Keratinocyte (primary cell): ENCODE results near the gene FBXO46. TPM values are rescaled to one million over a fixed set of nuclear protein-coding genes. Genes with fewer than 3 reads are reported as not detected.

ENCODE experiments used
- DNase-seq: peaks from one replicate; pipeline ENCODE4 v3.0.0-alpha.2; 2011; ENCODE audit warnings: low read depth, missing footprints, low spot score
- FAIRE-seq: peaks from 2 replicates; lab custom pipeline; 2011; peaks lifted over from hg19 to GRCh38; lab: Jason Lieb, UNC
- H2AFZ ChIP-seq: 2 replicates; pipeline ENCODE4 v1.6.0; 2012; ENCODE audit warnings: low read length, control low read depth, inconsistent platforms; ENCODE audit not compliant: control insufficient read depth
- H3K27ac ChIP-seq: 2 replicates; pipeline ENCODE4 v1.5.1; 2011; ENCODE audit warnings: low read length; ENCODE audit not compliant: control insufficient read depth, insufficient read depth
- H3K27me3 ChIP-seq: 3 replicates; pipeline ENCODE4 v1.6.0; 2011; ENCODE audit warnings: low read length; ENCODE audit not compliant: control insufficient read depth, insufficient read depth; ENCODE audit errors: extremely low read depth
- H3K36me3 ChIP-seq, 2 experiments: 2 replicates in 1 of 2; 3 replicates in 1 of 2; pipeline ENCODE4 v1.5.1; 2011; ENCODE audit warnings: low read length in 2 of 2, mild to moderate bottlenecking in 1 of 2; ENCODE audit not compliant: control insufficient read depth in 2 of 2, insufficient read depth in 2 of 2; ENCODE audit errors: extremely low read depth in 1 of 2
- H3K4me1 ChIP-seq: 3 replicates; pipeline ENCODE4 v1.5.1; 2011; ENCODE audit warnings: low read length; ENCODE audit not compliant: control insufficient read depth, insufficient read depth; ENCODE audit errors: extremely low read depth
- H3K4me2 ChIP-seq: 3 replicates; pipeline ENCODE4 v1.6.0; 2011; ENCODE audit warnings: low read depth, low read length; ENCODE audit not compliant: control insufficient read depth, insufficient read depth; ENCODE audit errors: extremely low read depth
- H3K4me3 ChIP-seq, 3 experiments: fragments of 200-600 bp in 1 of 3; sonication (generic) in 1 of 3; 2 replicates in 2 of 3; 3 replicates in 1 of 3; pipeline ENCODE4 v1.5.1; 2011 to 2016; ENCODE audit warnings: low read length in 3 of 3, mild to moderate bottlenecking in 3 of 3, control low read depth in 2 of 3, inconsistent platforms in 1 of 3, low read depth in 1 of 3, mixed read lengths in 1 of 3, mixed run types in 1 of 3, moderate library complexity in 1 of 3; ENCODE audit not compliant: control insufficient read depth in 2 of 3, insufficient read depth in 2 of 3; ENCODE audit errors: extremely low read depth in 1 of 3
- H3K79me2 ChIP-seq: 2 replicates; pipeline ENCODE4 v1.6.0; 2012; ENCODE audit warnings: low read length; ENCODE audit not compliant: control insufficient read depth, insufficient read depth
- H3K9ac ChIP-seq: 3 replicates; pipeline ENCODE4 v1.6.0; 2011; ENCODE audit warnings: low read length; ENCODE audit not compliant: control insufficient read depth, insufficient read depth; ENCODE audit errors: extremely low read depth
- H3K9me1 ChIP-seq: 3 replicates; pipeline ENCODE4 v1.6.0; 2011; ENCODE audit warnings: low read length; ENCODE audit not compliant: control insufficient read depth, insufficient read depth; ENCODE audit errors: extremely low read depth
- H3K9me3 ChIP-seq: 2 replicates; pipeline ENCODE4 v1.5.1; 2012; ENCODE audit warnings: low read depth, low read length; ENCODE audit not compliant: control insufficient read depth
- H4K20me1 ChIP-seq: 3 replicates; pipeline ENCODE4 v1.6.0; 2011; ENCODE audit warnings: low read length; ENCODE audit not compliant: control insufficient read depth, insufficient read depth; ENCODE audit errors: extremely low read depth
- EZH2 ChIP-seq: IDR thresholded peaks from one replicate; pipeline ENCODE4 v1.6.1; 2012; ENCODE audit warnings: inconsistent platforms, mild to moderate bottlenecking, low read length, moderate library complexity
- dilution Hi-C: fragments of 300-500 bp; cut with MboI; formaldehyde crosslinking; loops from one replicate; pipeline ENCODE4 v1.7.0; 2020; ENCODE audit warnings: low sequenced_read_pairs; ENCODE audit not compliant: extremely low pct_ligation_motif_present
- polyA plus RNA-seq, 5 experiments: library from polyadenylated mRNA; depleted of rRNA in 3 of 5; stranded (reverse) in 3 of 5; stranded (forward) in 1 of 5; unstranded in 1 of 5; fragments of >200 nt; gene quantifications; 1 replicate in 1 of 5; 2 replicates in 3 of 5; 3 replicates in 1 of 5; pipeline versions ENCODE4 v1.2.1 to v1.2.3, GENCODE V29; 2011 to 2012; ENCODE audit warnings: missing spikeins in 2 of 5, low read depth in 1 of 5, low replicate concordance in 1 of 5
- TF ChIP-seq, protein P1 (sequence below), 3 experiments: IDR thresholded peaks in 1 of 3; conservative IDR thresholded peaks in 1 of 3; optimal IDR thresholded peaks in 1 of 3; 2 replicates in 2 of 3; 3 replicates in 1 of 3; pipeline versions ENCODE3 to v1.5.1; 2011; ENCODE audit warnings: low read length in 3 of 3, mild to moderate bottlenecking in 3 of 3, moderate library complexity in 2 of 3, control low read depth in 1 of 3, inconsistent platforms in 1 of 3; ENCODE audit not compliant: insufficient read depth in 2 of 3; ENCODE audit errors: extremely low read depth in 1 of 3

Gene FBXO46
- polyA plus RNA-seq, 1 donor (not counting 4 experiments of a cell fraction or from before 2014, with no cell fraction given), result 2.1 TPM

GRCh38 chr19:45766869-45767346 lies 36.2 kb upstream of the FBXO46 start:
- H3K79me2 ChIP-seq, result no peaks in the 10 kb centered on the region
- no peaks in the 10 kb centered on the region for H3K27me3 ChIP-seq
- no peaks in the 10 kb centered on the region for H3K9me3 ChIP-seq
- peak overlapping the region; percentile 49 to 93 (median 69) for H3K4me3 ChIP-seq
- H3K9me1 ChIP-seq, result no peaks in the 10 kb centered on the region
- no peak for DNase-seq
- H3K36me3 ChIP-seq, result no peaks in the 10 kb centered on the region
- peaks cover 2% of the 10 kb centered on the region for H4K20me1 ChIP-seq
- H3K9ac ChIP-seq, result peak overlapping the region; percentile 84
- peak overlapping the region; percentile 98 for H3K4me2 ChIP-seq
- no peak for FAIRE-seq
- TF ChIP-seq, protein P1, sequence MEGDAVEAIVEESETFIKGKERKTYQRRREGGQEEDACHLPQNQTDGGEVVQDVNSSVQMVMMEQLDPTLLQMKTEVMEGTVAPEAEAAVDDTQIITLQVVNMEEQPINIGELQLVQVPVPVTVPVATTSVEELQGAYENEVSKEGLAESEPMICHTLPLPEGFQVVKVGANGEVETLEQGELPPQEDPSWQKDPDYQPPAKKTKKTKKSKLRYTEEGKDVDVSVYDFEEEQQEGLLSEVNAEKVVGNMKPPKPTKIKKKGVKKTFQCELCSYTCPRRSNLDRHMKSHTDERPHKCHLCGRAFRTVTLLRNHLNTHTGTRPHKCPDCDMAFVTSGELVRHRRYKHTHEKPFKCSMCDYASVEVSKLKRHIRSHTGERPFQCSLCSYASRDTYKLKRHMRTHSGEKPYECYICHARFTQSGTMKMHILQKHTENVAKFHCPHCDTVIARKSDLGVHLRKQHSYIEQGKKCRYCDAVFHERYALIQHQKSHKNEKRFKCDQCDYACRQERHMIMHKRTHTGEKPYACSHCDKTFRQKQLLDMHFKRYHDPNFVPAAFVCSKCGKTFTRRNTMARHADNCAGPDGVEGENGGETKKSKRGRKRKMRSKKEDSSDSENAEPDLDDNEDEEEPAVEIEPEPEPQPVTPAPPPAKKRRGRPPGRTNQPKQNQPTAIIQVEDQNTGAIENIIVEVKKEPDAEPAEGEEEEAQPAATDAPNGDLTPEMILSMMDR (optimal IDR thresholded peaks at IDR 0.05 in 1 of 3, IDR thresholded peaks at IDR 0.05 in 1 of 3, conservative IDR thresholded peaks at IDR 0.05 in 1 of 3; ENCODE audit: extremely low read depth in 1 of 3, insufficient read depth in 2 of 3, low read length in 3 of 3), result no peak
- TF ChIP-seq EZH2, result no peak
- dilution Hi-C loops, result no loop called here
- no peak overlapping the region for H3K27ac ChIP-seq
- peak overlapping the region; percentile 73 for H2AFZ ChIP-seq
- H3K4me1 ChIP-seq, result peaks cover 15% of the 10 kb centered on the region

DNA sequence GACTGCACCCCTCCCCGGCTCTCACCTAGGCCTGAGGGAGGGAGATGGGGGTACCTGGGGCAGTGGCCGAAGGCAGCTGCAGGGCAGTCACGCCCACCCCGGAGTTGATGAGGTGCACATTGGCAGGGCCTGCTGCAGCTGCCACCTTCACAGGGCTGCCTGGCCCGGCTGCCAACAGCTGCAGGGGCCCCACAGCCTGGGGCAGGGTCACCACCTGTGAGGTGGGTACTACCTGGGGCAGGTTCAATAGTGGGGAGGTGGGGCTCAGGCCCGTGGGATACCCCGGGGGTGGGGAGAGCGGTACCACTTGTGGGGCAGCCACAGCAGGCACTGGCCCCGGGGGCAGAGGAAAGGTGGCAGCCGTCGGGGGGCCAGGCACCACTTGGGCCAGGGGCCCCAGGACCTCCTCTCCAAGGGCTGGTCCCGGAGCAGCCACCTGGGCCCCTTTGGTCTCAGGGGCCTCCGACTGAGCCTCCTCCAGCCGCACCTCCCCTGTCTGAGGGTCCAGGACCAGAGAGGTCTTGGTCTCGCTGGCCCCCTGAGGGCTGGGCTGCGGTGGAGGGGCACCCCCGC lies 35.7 kb upstream of the FBXO46 start:
- Histone ChIP-seq H3K79me2 (no peaks in the 10 kb centered on the region), H4K20me1 (no peaks in the 10 kb centered on the region), H3K9me1 (no peaks in the 10 kb centered on the region), H3K4me2 (no peak overlapping the region), H3K27ac (no peak overlapping the region), H3K9me3 (no peaks in the 10 kb centered on the region), H3K9ac (no peak overlapping the region), H3K27me3 (no peaks in the 10 kb centered on the region), H2AFZ (no peak overlapping the region), H3K4me3 (no peak overlapping the region), H3K36me3 (no peaks in the 10 kb centered on the region), H3K4me1 (peaks cover 15% of the 10 kb centered on the region)
- TF ChIP-seq EZH2, result no peak
- TF ChIP-seq, protein P1 (optimal IDR thresholded peaks at IDR 0.05 in 1 of 3, IDR thresholded peaks at IDR 0.05 in 1 of 3, conservative IDR thresholded peaks at IDR 0.05 in 1 of 3; ENCODE audit: extremely low read depth in 1 of 3, insufficient read depth in 2 of 3, low read length in 3 of 3), result no peak
- DNase-seq, result no peak
- FAIRE-seq, result no peak
- dilution Hi-C loops, result no loop called here
